ENCODE results near the gene ZNF831. TPM values are rescaled to one million over a fixed set of nuclear protein-coding genes. Genes with fewer than 3 reads are reported as not detected.

ZNF831 gene
- total and polyA plus RNA-seq, 10 of the 15 experiments (the other 5 are each of a cell fraction or from before 2014, with no cell fraction given) = 0.01 to 0.97 (median 0.23) TPM

GRCh38 chr20:59300333-59301081 lies 136.9 kb downstream of the ZNF831 start, which contains the start of gene EDN3:
Gene EDN3 (plus strand): TSS chr20:59300611. CDS start chr20:59300813, 202 bp downstream.
- ChIA-PET SMC1A (ENCODE audit: uncharacterized antibody, unreplicated experiment) (no interaction called here), CTCF (no interaction called here), RAD21 (ENCODE audit: unreplicated experiment) (no interaction called here), POLR2A (no interaction called here)
- no peak for ATAC-seq
- no peaks in the 10 kb centered on the region for H3K79me2 ChIP-seq (ENCODE audit: control insufficient read depth, insufficient read depth, low read length)
- no peaks in the 10 kb centered on the region for H3K36me3 ChIP-seq (ENCODE audit: control insufficient read depth in 2 of 2, insufficient read depth in 2 of 2, low read length in 1 of 2)
- 34% methylated on average over 58 of the region's 77 CpGs for WGBS (ENCODE audit: insufficient coverage, insufficient replicate concordance, low lambda C conversion rate, missing lambda C conversion rate)
- H3K4me3 ChIP-seq = no peak within 1 kb of the TSS
- intact Hi-C loops (cut with micrococcal nuclease; ENCODE audit: unreplicated experiment) = no loop called here
- no peaks in the 10 kb centered on the region for H3K4me1 ChIP-seq (ENCODE audit: control insufficient read depth, insufficient read depth, low read length)
- in situ Hi-C loops (cut with MboI) = no loop called here
- H3K9me3 ChIP-seq (replicated peaks; ENCODE audit: control insufficient read depth, insufficient read depth, low read length) = no peaks in the 10 kb centered on the region
- FAIRE-seq = no peak
- no peak within 1 kb of the TSS for H2AFZ ChIP-seq (ENCODE audit: control insufficient read depth, low read depth, low read length)
- DNase-seq (ENCODE audit: low read depth, low spot score) = no peak
- H3K4me2 ChIP-seq (ENCODE audit: control insufficient read depth, insufficient read depth) = no peak within 1 kb of the TSS
- no TSS peak for BruUV-seq (replicated peaks)
- no peak for TF ChIP-seq TCF7 (IDR thresholded peaks at IDR 0.05; ENCODE audit: borderline replicate concordance)
- no peak for TF ChIP-seq ELK1 (IDR thresholded peaks at IDR 0.05; ENCODE audit: low read depth, low read length)
- TF ChIP-seq POLR2A (IDR thresholded peaks at IDR 0.05; ENCODE audit: low read depth, low read length) = no peak
- no peak for TF ChIP-seq E2F4 (IDR thresholded peaks at IDR 0.05; ENCODE audit: low read depth, low read length)
- peaks cover 0 to 10% of the 10 kb centered on the region in 2 experiments; a peak in 3 of 4 replicates for H3K27me3 ChIP-seq (replicated peaks in 1 of 2; ENCODE audit: control insufficient read depth in 2 of 2, insufficient read depth in 2 of 2, low read length in 1 of 2)
- H4K20me1 ChIP-seq (ENCODE audit: control insufficient read depth, insufficient read depth) = no peaks in the 10 kb centered on the region
- H3K9ac ChIP-seq (ENCODE audit: control insufficient read depth, insufficient read depth, low read length) = no peak within 1 kb of the TSS
- H3K27ac ChIP-seq (ENCODE audit: control insufficient read depth, insufficient read depth) = no peak within 1 kb of the TSS

Measured in GM12878 (cell line).